ENCODE measurements around the gene CELA1. TPM values are rescaled to one million over a fixed set of nuclear protein-coding genes. Genes with fewer than 3 reads are reported as not detected.

CELA1 gene
- total RNA-seq, 1 experiment from 2014 or later: not detected

GRCh38 chr12:51371295-51371953 is 24.9 kb upstream of the CELA1 start:
- Mint-ChIP-seq H3K4me3 (no peak overlapping the region), H3K27ac (peak overlapping the region; percentile 88 to 97 (median 97)), H3K27me3 (ENCODE audit: low read depth) (no peaks in the 10 kb centered on the region), H3K9me3 (no peaks in the 10 kb centered on the region), H3K36me3 (ENCODE audit: insufficient read depth in 1 of 3, low read depth in 3 of 3) (peaks cover 3 to 29% (median 27%) of the 10 kb centered on the region in 3 experiments), H3K4me1 (peaks cover 27 to 40% of the 10 kb centered on the region in 2 experiments)
- no peak overlapping the region for H3K14ac ChIP-seq (ENCODE audit: insufficient read depth, low read length)
- no peak overlapping the region for H2BK12ac ChIP-seq (ENCODE audit: insufficient read length, low read depth, low read length)
- H3K56ac ChIP-seq (ENCODE audit: insufficient read length, low read depth, low read length): no peak overlapping the region
- DNase-seq: peak; percentile 78
- no peak for TF ChIP-seq CTCF (conservative IDR thresholded peaks at IDR 0.05)
- H2BK20ac ChIP-seq (ENCODE audit: low read depth, low read length, poor library complexity, severe bottlenecking): no peak overlapping the region
- no CpG with 5 or more reads among the region's 8 CpGs for WGBS (ENCODE audit: extremely low coverage, insufficient read length, low lambda C conversion rate)
- no peaks in the 10 kb centered on the region for H3K79me1 ChIP-seq (ENCODE audit: insufficient read depth, low read depth, low read length, poor library complexity, severe bottlenecking)
- no peak overlapping the region for H3K4me2 ChIP-seq (ENCODE audit: insufficient read depth, insufficient read length, low read length)
- no peaks in the 10 kb centered on the region; the same call in 1 of the 2 replicates for H3K4me1 ChIP-seq (ENCODE audit: insufficient read depth, low read length)
- no peaks in the 10 kb centered on the region for H3K79me2 ChIP-seq (ENCODE audit: insufficient read depth, low read length)
- no peak overlapping the region for H3K27ac ChIP-seq (ENCODE audit: insufficient read length, low read depth, low read length)
- H3K9ac ChIP-seq (ENCODE audit: extremely low read depth, insufficient read length, low read length): no peak overlapping the region
- H3K23me2 ChIP-seq (ENCODE audit: insufficient read length, low read depth, low read length, poor library complexity, severe bottlenecking): no peaks in the 10 kb centered on the region
- no peak overlapping the region for H2BK5ac ChIP-seq (ENCODE audit: insufficient read length, low read length)
- no peak overlapping the region for H4K8ac ChIP-seq (replicated peaks; ENCODE audit: insufficient read length, low read depth, low read length)
- H4K91ac ChIP-seq (ENCODE audit: insufficient read length, low read depth, low read length): no peak overlapping the region
- H3K9me3 ChIP-seq (ENCODE audit: control insufficient read depth, low read depth, low read length): no peaks in the 10 kb centered on the region
- H3T11ph ChIP-seq (ENCODE audit: low read length): no peak overlapping the region
- H2AFZ ChIP-seq (ENCODE audit: low read length): no peak overlapping the region
- no peak overlapping the region for H2BK15ac ChIP-seq (ENCODE audit: low read depth, low read length)
- no peak overlapping the region for H4K5ac ChIP-seq (ENCODE audit: insufficient read length, low read depth, low read length)
- no peak overlapping the region for H2AK5ac ChIP-seq (ENCODE audit: insufficient read length, low read length)
- H3K27me3 ChIP-seq (ENCODE audit: insufficient read depth, low read length): no peaks in the 10 kb centered on the region
- peaks cover 3% of the 10 kb centered on the region for H4K20me1 ChIP-seq (ENCODE audit: control insufficient read depth, insufficient read depth, insufficient read length)
- no peak overlapping the region for H3K23ac ChIP-seq (ENCODE audit: insufficient read length, low read depth, low read length)
- no peak overlapping the region for H2BK120ac ChIP-seq (ENCODE audit: low read depth, low read length, poor library complexity, severe bottlenecking)
- no peak overlapping the region for H3K18ac ChIP-seq (ENCODE audit: insufficient read length, low read depth, low read length)
- no peak overlapping the region for H3K4ac ChIP-seq (ENCODE audit: low read depth, low read length)

All from H9 (cell line).